Uterus (tissue), 4 donors: ENCODE data around the gene MBTPS1. TPM values are rescaled to one million over a fixed set of nuclear protein-coding genes. Genes with fewer than 3 reads are reported as not detected.

Source experiments
- DNase-seq, 2 donors: peaks; one replicate each; pipeline ENCODE4 v3.0.0-alpha.2; 2019 to 2020
- H3K27ac ChIP-seq, 2 donors: fragments of 200-600 bp; sonication (generic); 1 replicate in 1 of 2; 2 replicates in 1 of 2; pipeline ENCODE4 v1.5.1; 2016 to 2018
- H3K27me3 ChIP-seq, 2 donors: fragments of 200-600 bp; sonication (generic); one replicate each; pipeline ENCODE4 v1.5.1; 2018 to 2019; ENCODE audit warnings: control low read depth in 1 of 2
- H3K36me3 ChIP-seq, 2 donors: fragments of 200-600 bp; sonication (generic); one replicate each; pipeline ENCODE4 v1.5.1; 2019; ENCODE audit warnings: control low read depth in 1 of 2
- H3K4me1 ChIP-seq, 2 donors: fragments of 200-600 bp; sonication (generic); one replicate each; pipeline ENCODE4 v1.5.1; 2018 to 2019; ENCODE audit warnings: control low read depth in 1 of 2
- H3K4me3 ChIP-seq, 2 donors: fragments of 200-600 bp; sonication (generic); 1 replicate in 1 of 2; 2 replicates in 1 of 2; pipeline ENCODE4 v1.5.1; 2018 to 2019; ENCODE audit warnings: mild to moderate bottlenecking in 1 of 2
- H3K9me3 ChIP-seq, 2 donors: fragments of 200-600 bp; sonication (generic); one replicate each; pipeline ENCODE4 v1.5.1; 2019; ENCODE audit warnings: control low read depth in 1 of 2
- CTCF ChIP-seq, 4 experiments: fragments of 200-600 bp in 2 of 4; fragments of 450-650 bp in 2 of 4; sonication (generic) in 2 of 4; IDR thresholded peaks; one replicate each; pipeline ENCODE4 v1.5.1; 2016 to 2019; ENCODE audit warnings: antibody characterized with exemption in 4 of 4, mild to moderate bottlenecking in 2 of 4, moderate library complexity in 1 of 4
- POLR2A ChIP-seq, 2 donors: fragments of 450-650 bp; IDR thresholded peaks; one replicate each; pipeline ENCODE4 v1.6.1; 2016; ENCODE audit warnings: antibody characterized with exemption in 2 of 2, mild to moderate bottlenecking in 1 of 2, moderate library complexity in 1 of 2
- intact Hi-C: fragments of 100-400 bp; cut with DNase I; formaldehyde crosslinking; loops from one replicate; pipeline ENCODE4 v1.15.1; 2023; ENCODE audit warnings: low total_unique reads
- total RNA-seq, 4 donors: library from RNA; depleted of rRNA in 3 of 4; stranded (reverse); fragments of >200 nt in 3 of 4; gene quantifications; one replicate each; pipeline versions ENCODE4 v1.1.0 to v1.2.4, GENCODE V29; 2014 to 2023
- donor health status: DM: yes; HTN: yes; CAD: no.

MBTPS1 gene
- total RNA-seq, 4 donors from 2014 or later = 63.0 to 162 (median 112) TPM

DNA sequence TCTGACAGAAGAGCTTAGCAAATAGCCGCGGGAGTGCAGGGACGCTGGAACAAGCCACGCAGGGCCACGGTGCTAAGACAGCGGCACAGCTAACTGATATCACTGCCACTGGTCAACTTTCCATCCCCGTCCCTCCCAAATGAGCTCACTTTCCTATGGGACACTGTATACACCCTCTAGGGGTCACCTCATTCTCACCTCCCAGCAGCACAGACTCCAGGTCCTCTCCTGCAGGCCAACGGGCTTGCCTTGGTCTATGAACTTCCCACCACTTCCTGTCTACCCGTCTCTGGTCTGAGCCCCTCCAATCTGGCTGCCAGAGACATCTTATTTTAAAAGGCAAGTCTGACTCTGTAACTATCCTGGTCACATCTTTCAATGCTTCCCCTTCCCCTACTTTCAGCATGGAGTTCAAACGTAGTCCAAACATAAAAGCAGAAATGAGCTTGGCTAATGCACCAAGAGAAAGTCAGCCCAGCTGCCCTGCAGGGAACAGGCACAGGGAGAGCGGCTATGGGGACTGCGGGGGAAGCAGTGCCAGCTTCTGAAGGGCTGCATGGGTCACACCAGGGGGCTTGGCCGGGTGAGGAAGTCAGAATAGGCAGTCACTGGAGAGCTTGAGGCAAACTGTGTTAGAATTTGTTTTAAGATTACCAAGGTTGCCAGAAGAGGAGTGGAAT, 47.8 kb downstream of the MBTPS1 start:
- no peak overlapping the region for H3K27ac ChIP-seq
- H3K4me3 ChIP-seq = no peak overlapping the region
- no peaks in the 10 kb centered on the region for H3K9me3 ChIP-seq
- TF ChIP-seq POLR2A (IDR thresholded peaks at IDR 0.05) = no peak
- TF ChIP-seq CTCF (IDR thresholded peaks at IDR 0.05) = no peak
- intact Hi-C loops = loop anchor here (10.0 kb wide), 1 partner anchor 104 kb away; the partner anchor contains the start of gene NECAB2
- no peak for DNase-seq
- H3K36me3 ChIP-seq = no peaks in the 10 kb centered on the region
- H3K4me1 ChIP-seq = no peaks in the 10 kb centered on the region
- H3K27me3 ChIP-seq = no peaks in the 10 kb centered on the region

GRCh38 chr16:84068041-84068440, 48.7 kb downstream of the MBTPS1 start:
- no peak for TF ChIP-seq POLR2A (IDR thresholded peaks at IDR 0.05)
- no peak for TF ChIP-seq CTCF (IDR thresholded peaks at IDR 0.05)
- intact Hi-C loops = loop anchor here (10.0 kb wide), 1 partner anchor 103 kb away; the partner anchor contains the start of gene NECAB2
- no peaks in the 10 kb centered on the region for H3K36me3 ChIP-seq

GRCh38 chr16:84067640-84068039, 49.1 kb downstream of the MBTPS1 start:
- Histone ChIP-seq H3K4me1 (no peaks in the 10 kb centered on the region), H3K27me3 (no peaks in the 10 kb centered on the region), H3K4me3 (no peak overlapping the region), H3K9me3 (no peaks in the 10 kb centered on the region), H3K27ac (no peak overlapping the region), H3K36me3 (no peaks in the 10 kb centered on the region)
- intact Hi-C loops = loop anchor here (10.0 kb wide), 1 partner anchor 103 kb away; the partner anchor contains the start of gene NECAB2
- no peak for TF ChIP-seq POLR2A (IDR thresholded peaks at IDR 0.05)
- TF ChIP-seq CTCF (IDR thresholded peaks at IDR 0.05) = no peak
- DNase-seq = no peak

More at GRCh38 chr16:84068041-84068440, 48.7 kb downstream of the MBTPS1 start:
- no peaks in the 10 kb centered on the region for H3K27me3 ChIP-seq
- H3K27ac ChIP-seq = no peak overlapping the region
- H3K4me3 ChIP-seq = no peak overlapping the region
- no peak for DNase-seq
- H3K9me3 ChIP-seq = no peaks in the 10 kb centered on the region
- H3K4me1 ChIP-seq = no peaks in the 10 kb centered on the region

- Histone ChIP-seq H3K4me1 (no peaks in the 10 kb centered on the region), H3K4me3 (no peak overlapping the region), H3K27ac (no peak overlapping the region), H3K36me3 (no peaks in the 10 kb centered on the region), H3K27me3 (no peaks in the 10 kb centered on the region), H3K9me3 (no peaks in the 10 kb centered on the region)
- no peak for TF ChIP-seq POLR2A (IDR thresholded peaks at IDR 0.05)
- peak; percentile 40 to 48 (median 42) for TF ChIP-seq CTCF (IDR thresholded peaks at IDR 0.05)
- intact Hi-C loops = loop anchor here (10.0 kb wide), 1 partner anchor 101 kb away; the partner anchor contains the start of gene NECAB2
- DNase-seq = no peak
Observed at GRCh38 chr16:84065536-84066132, 51.1 kb downstream of the MBTPS1 start.

DNA sequence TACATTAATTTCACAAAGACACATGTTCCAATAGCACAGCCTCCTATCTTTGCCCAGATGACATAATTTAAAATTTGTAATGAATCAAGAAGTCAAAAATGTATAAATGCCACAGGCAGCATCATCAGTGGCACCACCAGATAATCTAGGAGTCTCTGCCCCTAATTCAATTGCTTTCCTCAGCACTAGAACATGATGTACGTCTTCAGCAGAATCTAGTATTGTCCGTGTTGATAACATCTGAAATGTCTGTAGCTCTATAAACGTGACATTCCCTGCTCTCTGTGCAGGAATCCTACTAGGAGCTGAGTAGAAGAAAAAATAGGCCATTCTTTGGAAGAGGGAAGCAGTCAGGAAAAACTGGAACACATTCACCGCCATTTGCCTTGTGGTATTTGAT, 52.8 kb downstream of the MBTPS1 start:
- no peak overlapping the region for H3K4me3 ChIP-seq
- intact Hi-C loops = loop anchor here (10.0 kb wide), 1 partner anchor 99 kb away; the partner anchor contains the start of gene NECAB2
- TF ChIP-seq POLR2A (IDR thresholded peaks at IDR 0.05) (no peak), CTCF (IDR thresholded peaks at IDR 0.05) (no peak)
- no peaks in the 10 kb centered on the region for H3K36me3 ChIP-seq
- no peaks in the 10 kb centered on the region for H3K4me1 ChIP-seq
- no peaks in the 10 kb centered on the region for H3K9me3 ChIP-seq
- no peaks in the 10 kb centered on the region for H3K27me3 ChIP-seq
- no peak for DNase-seq
- no peak overlapping the region for H3K27ac ChIP-seq
